A172 (cell line): Measurements from ENCODE around the gene HUNK. TPM values are rescaled to one million over a fixed set of nuclear protein-coding genes. Genes with fewer than 3 reads are reported as not detected.

Source experiments
- DNase-seq: peaks from one replicate; pipeline ENCODE4 v3.0.0-alpha.2; 2015; ENCODE audit warnings: low spot score
- total RNA-seq: library from RNA; depleted of rRNA; stranded (reverse); fragments of >200 nt; shearing (Covaris generic); gene quantifications from 2 replicates; pipeline ENCODE4 v1.2.3, GENCODE V29; 2014

HUNK gene
- total RNA-seq, 1 experiment from 2014 or later, result 1.2 TPM

- no peak for DNase-seq
Measured at GRCh38 chr21:31959881-31960280, 87.1 kb downstream of the HUNK start.

- DNase-seq, result no peak
Measured at GRCh38 chr21:31961027-31961426, 88.2 kb downstream of the HUNK start.

GRCh38 chr21:31961704-31962103 is 88.9 kb downstream of the HUNK start:
- DNase-seq, result no peak

- no peak for DNase-seq
Measured at GRCh38 chr21:31964692-31965091, 91.9 kb downstream of the HUNK start.

GRCh38 chr21:31967334-31967733 is 94.5 kb downstream of the HUNK start:
- no peak for DNase-seq

GRCh38 chr21:31972622-31973021 is 99.8 kb downstream of the HUNK start:
- DNase-seq, result no peak

GRCh38 chr21:31973402-31973944 is 100.7 kb downstream of the HUNK start:
- no peak for DNase-seq

GRCh38 chr21:31974454-31974985 is 101.7 kb downstream of the HUNK start:
- DNase-seq, result no peak

GRCh38 chr21:31975491-31975890 is 102.7 kb downstream of the HUNK start:
- DNase-seq, result no peak

GRCh38 chr21:31977816-31978215 is 105.0 kb downstream of the HUNK start:
- DNase-seq, result no peak

- no peak for DNase-seq
Measured at GRCh38 chr21:31983120-31983519, 110.3 kb downstream of the HUNK start.

GRCh38 chr21:31983554-31983953 is 110.7 kb downstream of the HUNK start:
- DNase-seq, result no peak

- DNase-seq, result no peak
Measured at GRCh38 chr21:31985398-31985797, 112.6 kb downstream of the HUNK start.

GRCh38 chr21:31986035-31986856 is 113.4 kb downstream of the HUNK start:
- DNase-seq, result no peak

GRCh38 chr21:31987696-31988095 is 114.9 kb downstream of the HUNK start:
- no peak for DNase-seq

- DNase-seq, result no peak
Measured at GRCh38 chr21:31988492-31989290, 115.9 kb downstream of the HUNK start.

- DNase-seq, result no peak
Measured at GRCh38 chr21:31991356-31992331, 118.8 kb downstream of the HUNK start.

GRCh38 chr21:31992391-31992790 is 119.6 kb downstream of the HUNK start:
- no peak for DNase-seq

- no peak for DNase-seq
Measured at GRCh38 chr21:31993826-31994825, 121.3 kb downstream of the HUNK start.

GRCh38 chr21:31997191-31997590 is 124.4 kb downstream of the HUNK start:
- no peak for DNase-seq
